ENCODE measurements around the gene STX10.

Gene STX10

GRCh38 chr19:13119627-13120026, 30.5 kb downstream of the STX10 start:
- H3K4me3 ChIP-seq: peak overlapping the region; percentile 99 to 100 (median 100)
- peaks cover 56 to 59% (median 58%) of the 10 kb centered on the region in 11 experiments for H4K20me1 ChIP-seq
- H3K27ac ChIP-seq: peak overlapping the region; percentile 34 to 99 (median 97); a peak in 20 of 22 replicates
- peak overlapping the region; percentile 85 to 99 (median 97) for H3K4me2 ChIP-seq
- H3K27me3 ChIP-seq: no peaks in the 10 kb centered on the region
- H3K36me3 ChIP-seq: peaks cover 33 to 62% (median 51%) of the 10 kb centered on the region in 11 experiments
- TF ChIP-seq Cebpa-rat (IDR thresholded peaks at IDR 0.05): no peak
- H3K4me1 ChIP-seq: peaks cover 52 to 71% (median 57%) of the 10 kb centered on the region in 10 experiments
- no peaks in the 10 kb centered on the region for H3K9me3 ChIP-seq (replicated peaks in 1 of 11)
- H3K9ac ChIP-seq: peak overlapping the region; percentile 97 to 100 (median 99)

DNA sequence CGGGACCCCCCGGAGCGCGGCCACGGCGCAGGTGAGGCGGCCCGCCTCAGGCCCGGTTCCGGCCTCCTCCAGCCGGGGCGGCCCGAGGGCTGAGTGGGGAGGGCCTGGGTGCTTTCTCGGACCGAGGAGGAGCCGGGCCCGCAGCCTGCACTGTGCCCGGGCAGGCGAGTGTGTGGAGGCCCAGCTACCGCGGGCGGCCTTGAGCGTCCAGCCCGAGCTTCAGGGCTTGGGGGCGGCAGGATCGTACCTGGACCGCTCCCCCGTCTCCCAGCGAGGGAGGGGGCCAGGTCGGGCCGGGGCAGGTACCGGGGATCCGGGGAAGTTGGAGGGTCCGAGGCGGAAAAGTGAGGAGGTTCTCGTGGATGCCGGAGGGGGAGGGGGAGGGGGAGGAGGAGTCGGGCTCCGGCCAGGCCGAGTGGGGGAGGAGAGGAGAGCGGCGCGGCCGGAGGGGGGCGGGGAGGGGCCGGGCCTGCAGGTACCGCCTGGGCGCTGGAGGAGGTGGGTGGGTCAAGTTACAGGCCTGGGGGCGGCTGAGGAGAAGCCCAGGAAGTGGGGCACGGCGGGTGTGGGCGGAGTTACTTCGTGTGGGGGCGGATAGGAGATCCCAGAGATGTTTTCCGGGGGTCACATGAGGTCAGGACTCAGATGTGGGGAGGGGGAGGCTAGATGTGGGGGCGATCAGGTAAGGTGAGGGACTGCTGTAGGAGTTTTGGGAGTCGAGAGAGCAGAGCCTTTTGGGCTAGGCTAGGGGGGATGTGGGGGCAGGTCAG, 31.6 kb downstream of the STX10 start:
- Histone ChIP-seq H4K20me1 (peaks cover 45 to 49% (median 48%) of the 10 kb centered on the region in 11 experiments), H3K27me3 (no peaks in the 10 kb centered on the region), H3K4me2 (peak overlapping the region; percentile 85 to 99 (median 97)), H3K36me3 (peaks cover 23 to 62% (median 52%) of the 10 kb centered on the region in 11 experiments), H3K9me3 (replicated peaks in 1 of 11) (no peaks in the 10 kb centered on the region), H3K4me3 (peak overlapping the region; percentile 99 to 100 (median 100)), H3K9ac (peak overlapping the region; percentile 97 to 100 (median 99)), H3K4me1 (peaks cover 54 to 77% (median 58%) of the 10 kb centered on the region in 10 experiments), H3K27ac (peak overlapping the region; percentile 88 to 99 (median 97))
- no peak for TF ChIP-seq Cebpa-rat (IDR thresholded peaks at IDR 0.05)

DNA sequence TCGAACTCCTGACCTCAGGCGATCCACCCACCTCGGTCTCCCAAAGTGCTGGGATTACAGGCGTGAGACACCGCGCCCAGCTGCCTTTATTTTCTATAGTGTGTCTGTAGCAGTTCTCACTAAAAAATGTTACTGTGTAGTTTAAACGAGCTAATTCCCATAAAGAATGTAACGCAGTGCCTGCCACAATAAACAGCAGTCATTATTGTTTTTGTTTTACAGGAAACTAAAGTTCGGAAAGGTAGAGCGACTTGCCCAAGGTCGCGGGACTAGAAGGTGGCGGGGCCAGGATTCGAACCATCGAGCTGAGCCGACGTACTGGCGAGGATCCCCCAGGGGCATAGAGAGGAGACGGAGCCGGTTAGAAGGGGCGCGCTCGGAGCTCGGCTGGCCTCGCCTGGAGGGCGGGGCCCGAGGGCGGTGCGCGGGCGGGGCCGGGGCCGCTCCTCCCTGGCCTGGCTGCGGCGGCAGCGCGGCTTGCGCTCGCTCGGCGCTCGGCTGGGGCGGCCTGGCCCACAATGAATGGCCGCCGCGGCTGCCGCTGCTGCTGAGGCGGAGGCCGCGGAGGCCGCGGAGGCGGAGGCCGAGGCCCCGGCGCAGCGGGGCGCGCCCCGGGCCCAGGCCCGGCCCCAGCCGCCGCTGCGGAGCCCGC, 32.3 kb downstream of the STX10 start, which contains the start of gene NACC1:
NACC1 (plus strand) TSS at position 493 of the 652 bp plus-strand sequence. CDS start 16,944 bp downstream, outside the sequence.
- Histone ChIP-seq H4K20me1 (peaks cover 38 to 42% (median 41%) of the 10 kb centered on the region in 11 experiments), H3K27ac (peak within 1 kb of the TSS; percentile 88 to 99 (median 97)), H3K4me1 (peaks cover 54 to 70% (median 58%) of the 10 kb centered on the region in 10 experiments), H3K4me2 (peak within 1 kb of the TSS; percentile 85 to 99 (median 97)), H3K4me3 (peak within 1 kb of the TSS; percentile 99 to 100 (median 100)), H3K36me3 (peaks cover 19 to 62% (median 53%) of the 10 kb centered on the region in 11 experiments), H3K27me3 (no peaks in the 10 kb centered on the region), H3K9ac (peak within 1 kb of the TSS; percentile 97 to 100 (median 99)), H3K9me3 (replicated peaks in 1 of 11) (no peaks in the 10 kb centered on the region)
- no peak for TF ChIP-seq Cebpa-rat (IDR thresholded peaks at IDR 0.05)

DNA sequence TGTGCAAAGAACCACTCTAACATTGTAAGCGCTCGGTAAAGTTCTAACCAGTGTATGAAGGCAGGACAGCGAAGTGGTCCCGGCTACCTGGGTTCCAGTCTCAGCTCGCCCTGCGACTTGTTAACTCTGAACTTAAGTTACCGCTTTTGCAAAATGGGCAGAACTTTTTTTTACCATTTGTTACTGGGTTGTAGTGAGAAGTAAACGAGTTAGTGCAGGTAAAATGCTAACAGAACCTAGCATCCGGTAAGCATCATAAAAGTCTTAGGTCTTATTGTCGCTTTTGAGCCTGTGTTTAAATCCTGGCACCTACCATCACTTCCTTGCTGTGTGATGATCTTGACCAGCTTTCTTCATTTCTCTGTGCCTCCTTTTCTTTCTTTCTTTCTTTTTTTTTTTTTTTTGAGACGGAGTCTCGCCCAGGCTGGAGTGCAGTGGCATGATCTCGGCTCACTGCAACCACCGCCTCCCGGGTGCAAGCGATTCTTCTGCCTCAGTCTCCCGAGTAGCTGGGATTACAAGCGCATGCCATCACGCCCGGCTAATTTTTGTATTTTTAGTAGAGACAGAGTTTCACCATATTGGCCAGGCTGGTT, 32.9 kb downstream of the STX10 start:
- peaks cover 32 to 40% (median 35%) of the 10 kb centered on the region in 11 experiments for H4K20me1 ChIP-seq
- no peaks in the 10 kb centered on the region for H3K9me3 ChIP-seq (replicated peaks in 1 of 11)
- H3K27ac ChIP-seq: peak overlapping the region; percentile 36 to 99 (median 95); a peak in 19 of 22 replicates
- TF ChIP-seq Cebpa-rat (IDR thresholded peaks at IDR 0.05): no peak
- H3K4me2 ChIP-seq: peak overlapping the region; percentile 41 to 99 (median 76)
- H3K27me3 ChIP-seq: no peaks in the 10 kb centered on the region
- H3K4me1 ChIP-seq: peaks cover 54 to 64% (median 58%) of the 10 kb centered on the region in 10 experiments
- peak overlapping the region; percentile 95 to 100 (median 100); a peak in 19 of 20 replicates for H3K4me3 ChIP-seq
- peak overlapping the region; percentile 12 to 99 (median 98); a peak in 17 of 22 replicates for H3K9ac ChIP-seq
- peaks cover 19 to 62% (median 53%) of the 10 kb centered on the region in 11 experiments for H3K36me3 ChIP-seq

DNA sequence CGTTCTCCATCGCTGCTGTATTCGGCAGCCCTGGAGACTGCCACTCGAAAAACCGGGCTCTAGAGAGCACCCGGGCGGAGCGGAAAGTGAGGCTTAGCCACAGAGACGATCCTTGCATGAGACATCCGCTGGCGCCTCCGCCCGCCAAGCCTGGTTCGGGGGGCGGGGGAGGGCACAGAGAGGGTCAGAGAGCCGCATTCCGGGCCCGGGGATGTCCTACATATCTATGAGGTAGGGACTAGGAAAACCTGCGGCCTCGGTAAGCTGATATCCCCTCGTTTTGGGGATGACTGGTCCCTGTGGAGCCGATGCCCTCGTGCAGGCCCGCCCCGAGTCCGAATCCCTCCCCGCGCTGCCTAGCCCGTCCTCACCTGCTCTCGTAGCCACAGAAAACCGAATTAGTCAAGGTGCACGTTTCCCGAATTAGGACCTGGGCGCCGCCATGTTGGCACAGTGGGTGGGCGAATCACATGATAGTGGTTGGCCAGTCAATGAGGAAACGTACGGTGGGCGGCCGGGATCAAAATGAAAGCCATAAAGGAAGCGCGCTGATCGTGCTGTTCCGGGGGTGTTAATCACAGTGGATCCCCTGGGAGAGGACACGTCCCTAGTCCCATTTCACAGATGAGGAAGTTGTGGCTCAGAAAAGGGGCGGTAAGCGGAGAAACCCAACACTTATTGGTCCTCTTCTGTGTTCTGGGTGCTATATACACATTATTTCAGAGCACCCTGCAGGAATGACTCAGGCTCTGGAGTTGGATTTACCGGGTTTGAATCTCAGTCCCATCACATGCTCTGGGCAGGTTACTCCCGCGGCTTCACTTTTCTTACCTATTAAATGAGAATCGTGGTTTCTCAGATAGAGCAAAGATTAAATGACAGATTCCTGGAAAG, 33.6 kb downstream of the STX10 start, which contains the start of gene TRMT1:
TRMT1 (minus strand) TSS at position 459 of the 894 bp plus-strand sequence; CDS start at position 118, 341 bp downstream.
- H3K9me3 ChIP-seq (replicated peaks in 1 of 11): no peaks in the 10 kb centered on the region
- TF ChIP-seq Cebpa-rat (IDR thresholded peaks at IDR 0.05): no peak
- H3K36me3 ChIP-seq: peaks cover 17 to 62% (median 53%) of the 10 kb centered on the region in 11 experiments

GRCh38 chr19:13115936-13116281, 34.3 kb downstream of the STX10 start:
- Histone ChIP-seq H4K20me1 (peaks cover 18 to 27% (median 21%) of the 10 kb centered on the region in 11 experiments), H3K27ac (peak overlapping the region; percentile 44 to 97 (median 89); a peak in 21 of 22 replicates), H3K27me3 (no peaks in the 10 kb centered on the region), H3K4me3 (peak overlapping the region; percentile 95 to 100 (median 100)), H3K9ac (peak overlapping the region; percentile 86 to 99 (median 97)), H3K4me2 (peak overlapping the region; percentile 94 to 100 (median 97)), H3K36me3 (peaks cover 14 to 62% (median 48%) of the 10 kb centered on the region in 11 experiments), H3K4me1 (peaks cover 44 to 50% (median 45%) of the 10 kb centered on the region in 10 experiments), H3K9me3 (replicated peaks in 1 of 11) (no peaks in the 10 kb centered on the region)
- TF ChIP-seq Cebpa-rat (IDR thresholded peaks at IDR 0.05): no peak

More for the DNA sequence above, 33.6 kb downstream of the STX10 start, which contains the start of gene TRMT1:
- H3K9ac ChIP-seq: peak within 1 kb of the TSS; percentile 90 to 99 (median 98)
- peak within 1 kb of the TSS; percentile 44 to 99 (median 95); a peak in 21 of 22 replicates for H3K27ac ChIP-seq
- H3K4me2 ChIP-seq: peak within 1 kb of the TSS; percentile 94 to 100 (median 97)
- peak within 1 kb of the TSS; percentile 95 to 100 (median 100) for H3K4me3 ChIP-seq
- peaks cover 25 to 33% (median 27%) of the 10 kb centered on the region in 11 experiments for H4K20me1 ChIP-seq
- H3K27me3 ChIP-seq: no peaks in the 10 kb centered on the region
- H3K4me1 ChIP-seq: peaks cover 50 to 57% (median 52%) of the 10 kb centered on the region in 10 experiments

DNA sequence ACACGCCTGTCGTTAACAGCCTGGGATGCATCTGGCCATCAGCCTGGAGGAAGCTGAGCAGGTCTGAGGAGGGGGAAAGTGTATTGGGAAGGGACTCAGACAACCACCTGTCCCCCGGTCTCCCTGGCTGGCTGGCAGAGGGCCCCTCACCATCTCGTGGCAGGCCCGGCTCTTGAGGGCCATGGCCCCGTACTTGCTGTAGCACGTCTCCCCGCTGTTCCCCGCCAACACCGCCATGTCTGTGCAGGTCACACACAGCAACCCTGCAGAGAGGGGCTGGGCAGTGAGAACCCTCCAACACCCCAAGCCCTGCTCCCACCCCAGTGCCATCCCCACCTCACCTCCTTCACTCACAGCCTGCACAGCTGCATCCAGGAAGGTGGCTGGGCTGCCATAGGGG, 37.6 kb downstream of the STX10 start:
- Histone ChIP-seq H3K36me3 (peaks cover 34 to 78% (median 71%) of the 10 kb centered on the region in 11 experiments), H4K20me1 (peaks cover 0 to 6% (median 0%) of the 10 kb centered on the region in 11 experiments; a peak in 2 of 22 replicates), H3K4me2 (no peak overlapping the region), H3K4me3 (no peak overlapping the region), H3K9ac (0 out of 22 replicates have a peak overlapping the region, but pooled peaks of 2 of the 11 experiments have one; percentile 3 to 17), H3K4me1 (peaks cover 23 to 51% (median 39%) of the 10 kb centered on the region in 10 experiments), H3K27me3 (no peaks in the 10 kb centered on the region), H3K27ac (no peak overlapping the region), H3K9me3 (replicated peaks in 1 of 11) (no peaks in the 10 kb centered on the region)
- TF ChIP-seq Cebpa-rat (IDR thresholded peaks at IDR 0.05): no peak

Measured in BLaER1 treated with 17β-estradiol and CSF1 and Interleukin-3, amounts not matched to agents 10 nM and 100 nM (cell line).